Tibial artery (tissue), 4 donors: Measurements from ENCODE around the gene TAL1.

Source experiments
- DNase-seq, 2 donors: peaks; one replicate each; pipeline ENCODE4 v3.0.0-alpha.2; 2019
- H3K27ac ChIP-seq, 2 donors: fragments of 200-600 bp; sonication (generic) in 1 of 2; 1 replicate in 1 of 2; 2 replicates in 1 of 2; pipeline ENCODE4 v1.5.1; 2018 to 2019; ENCODE audit warnings: mild to moderate bottlenecking in 1 of 2
- H3K27me3 ChIP-seq, 2 donors: fragments of 200-600 bp; sonication (generic) in 1 of 2; one replicate each; pipeline versions ENCODE4 v1.5.1 to v1.6.0; 2016 to 2019
- H3K36me3 ChIP-seq, 3 donors: fragments of 200-600 bp; sonication (generic) in 2 of 3; one replicate each; pipeline ENCODE4 v1.5.1; 2016 to 2019; ENCODE audit warnings: mild to moderate bottlenecking in 2 of 3
- H3K4me1 ChIP-seq, 4 donors: fragments of 200-600 bp; sonication (generic) in 2 of 4; 1 replicate in 3 of 4; 2 replicates in 1 of 4; pipeline ENCODE4 v1.5.1; 2016 to 2019
- H3K4me3 ChIP-seq, 2 donors: fragments of 200-600 bp; sonication (generic) in 1 of 2; 1 replicate in 1 of 2; 2 replicates in 1 of 2; pipeline ENCODE4 v1.5.1; 2018 to 2019; ENCODE audit warnings: mild to moderate bottlenecking in 2 of 2
- H3K9me3 ChIP-seq, 3 donors: fragments of 200-600 bp; sonication (generic) in 1 of 3; one replicate each; pipeline ENCODE4 v1.5.1; 2016 to 2019
- CTCF ChIP-seq, 2 experiments: fragments of 200-600 bp in 1 of 2; fragments of 450-650 bp in 1 of 2; IDR thresholded peaks; one replicate each; pipeline ENCODE4 v1.5.1; 2017 to 2019; ENCODE audit warnings: antibody characterized with exemption in 2 of 2, mild to moderate bottlenecking in 1 of 2, moderate library complexity in 1 of 2
- intact Hi-C: fragments of 100-400 bp; cut with DNase I; formaldehyde crosslinking; loops from one replicate; pipeline ENCODE4 v1.15.0; 2023; ENCODE audit warnings: low total_unique reads

Gene TAL1

GRCh38 chr1:47187231-47187925 is 44.6 kb downstream of the TAL1 start:
- Histone ChIP-seq H3K36me3 (no peaks in the 10 kb centered on the region), H3K27ac (no peak overlapping the region), H3K4me3 (no peak overlapping the region), H3K9me3 (no peaks in the 10 kb centered on the region), H3K27me3 (peaks cover 0 to 15% of the 10 kb centered on the region in 2 donors), H3K4me1 (peaks cover 6 to 35% (median 26%) of the 10 kb centered on the region in 4 donors)
- intact Hi-C loops, result loop anchor here (10.0 kb wide), 1 partner anchor 527 kb away; no protein-coding TSS in a partner anchor
- no peak for TF ChIP-seq CTCF (IDR thresholded peaks at IDR 0.05)
- DNase-seq, result peak in 1 of 2 donors; percentile 63

DNA sequence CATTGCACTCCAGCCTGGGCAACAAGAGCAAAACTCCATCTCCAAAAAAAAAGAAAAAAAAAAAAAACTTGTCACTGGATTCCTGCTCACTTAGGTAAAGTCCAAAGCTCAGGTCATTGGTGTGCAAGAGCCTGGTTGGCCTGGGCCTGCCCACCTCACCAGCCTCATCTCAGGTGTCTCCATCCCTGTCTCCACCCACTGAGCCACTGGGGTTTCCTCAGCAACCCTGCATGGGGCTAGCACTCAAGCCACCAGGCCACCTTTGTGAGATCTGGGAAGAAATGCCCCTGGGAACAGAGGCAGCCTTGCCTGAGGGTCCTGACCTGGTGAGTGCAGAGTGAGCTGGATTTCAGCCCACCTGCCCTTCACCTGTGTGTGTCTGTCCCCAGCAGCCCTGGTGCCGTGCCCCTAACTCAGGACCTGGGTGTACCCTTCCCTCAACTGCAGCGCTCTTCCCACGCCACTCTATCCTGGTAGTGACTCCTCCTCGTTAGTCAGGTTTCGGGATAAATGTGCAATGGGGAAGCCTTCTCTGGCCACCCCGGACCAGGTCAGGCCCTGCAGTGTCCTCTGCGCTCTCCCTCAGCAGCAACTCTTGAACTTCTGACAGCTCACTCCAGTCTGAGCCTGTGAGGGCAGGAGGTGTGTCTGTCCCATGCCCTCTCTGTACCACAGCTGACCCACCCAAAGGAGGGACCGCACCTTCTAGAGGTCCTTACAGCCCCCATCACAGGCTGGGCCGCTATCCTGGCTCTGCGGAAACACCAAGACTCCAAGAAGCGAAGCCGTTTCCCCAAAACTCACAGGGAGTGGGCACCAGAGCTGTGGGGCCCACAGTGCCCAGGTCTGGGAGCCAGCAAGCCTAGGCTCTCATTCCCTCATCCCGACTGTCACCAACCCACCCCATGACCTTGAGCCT is 45.5 kb downstream of the TAL1 start:
- H3K4me1 ChIP-seq, result peaks cover 6 to 26% (median 21%) of the 10 kb centered on the region in 4 donors
- H3K4me3 ChIP-seq, result no peak overlapping the region
- no peak for TF ChIP-seq CTCF (IDR thresholded peaks at IDR 0.05)
- H3K27me3 ChIP-seq, result peaks cover 0 to 22% of the 10 kb centered on the region in 2 donors
- no peaks in the 10 kb centered on the region for H3K36me3 ChIP-seq
- no peak overlapping the region for H3K27ac ChIP-seq
- H3K9me3 ChIP-seq, result no peaks in the 10 kb centered on the region
- no peak for DNase-seq
- intact Hi-C loops, result loop anchor here (10.0 kb wide), 1 partner anchor 528 kb away; no protein-coding TSS in a partner anchor

- Histone ChIP-seq H3K4me3 (no peak overlapping the region), H3K27ac (no peak overlapping the region), H3K36me3 (no peaks in the 10 kb centered on the region), H3K27me3 (peaks cover 0 to 28% of the 10 kb centered on the region in 2 donors), H3K9me3 (no peaks in the 10 kb centered on the region), H3K4me1 (peaks cover 0 to 17% (median 11%) of the 10 kb centered on the region in 4 donors)
- no peak for DNase-seq
- no peak for TF ChIP-seq CTCF (IDR thresholded peaks at IDR 0.05)
- intact Hi-C loops, result loop anchor here (10.0 kb wide), 1 partner anchor 530 kb away; no protein-coding TSS in a partner anchor
Measured at GRCh38 chr1:47184822-47185677, 47.0 kb downstream of the TAL1 start.

DNA sequence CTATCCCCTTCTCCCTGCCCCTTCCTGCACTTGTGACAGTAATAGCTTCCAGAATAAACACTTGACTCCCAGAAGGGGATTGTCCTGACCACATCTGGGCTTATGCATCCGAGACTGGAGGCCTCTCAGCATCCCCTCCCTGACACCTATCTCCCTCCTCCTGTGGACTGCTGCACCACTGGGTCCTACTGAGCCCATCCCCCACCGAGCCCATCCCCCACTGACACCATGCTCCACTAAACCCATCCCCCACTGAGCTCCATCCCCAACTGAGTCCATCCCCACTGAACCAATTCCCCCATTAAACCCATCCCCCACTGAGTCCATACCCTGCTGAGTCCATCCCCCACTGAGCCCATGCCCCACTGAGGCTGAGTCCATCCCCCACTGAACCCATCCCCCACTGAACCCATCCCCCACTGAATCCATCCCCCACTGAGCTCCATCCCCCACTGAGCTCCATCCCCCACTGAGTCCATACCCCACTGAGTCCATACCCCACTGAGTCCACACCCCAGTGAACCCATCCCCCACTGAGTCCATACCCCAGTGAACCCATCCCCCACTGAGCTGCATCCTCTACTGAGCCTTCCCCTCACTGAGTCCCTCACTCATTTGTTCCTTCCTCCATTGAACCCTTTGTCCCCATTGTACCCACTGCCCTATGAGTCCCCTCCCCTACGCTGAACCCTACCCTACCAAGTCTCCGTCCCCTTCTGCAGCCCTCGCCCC is 47.8 kb downstream of the TAL1 start:
- no peak for DNase-seq
- TF ChIP-seq CTCF (IDR thresholded peaks at IDR 0.05), result no peak
- H3K4me3 ChIP-seq, result no peak overlapping the region
- intact Hi-C loops, result loop anchor here (10.0 kb wide), 1 partner anchor 531 kb away; no protein-coding TSS in a partner anchor
- H3K9me3 ChIP-seq, result no peaks in the 10 kb centered on the region
- H3K4me1 ChIP-seq, result peaks cover 0 to 17% (median 12%) of the 10 kb centered on the region in 4 donors
- no peaks in the 10 kb centered on the region for H3K36me3 ChIP-seq
- H3K27me3 ChIP-seq, result peaks cover 0 to 28% of the 10 kb centered on the region in 2 donors
- no peak overlapping the region for H3K27ac ChIP-seq
